H54 (cell line): ENCODE measurements around the gene APH1A.
"Not testable (repeated sequence)": the region's sequence is repeated elsewhere in the genome, so short reads cannot be mapped to it uniquely, and the experiment has no call there.

Experiments
- DNase-seq: peaks from one replicate; pipeline ENCODE4 v3.0.0; 2011; ENCODE audit warnings: low spot score, mixed read lengths; ENCODE audit not compliant: insufficient read length
- FAIRE-seq: peaks from 3 replicates; lab custom pipeline; 2011; peaks lifted over from hg19 to GRCh38; lab: Jason Lieb, UNC
- POLR2A ChIP-seq: IDR thresholded peaks from 2 replicates; pipeline ENCODE4 v1.6.1; 2011; ENCODE audit warnings: low read depth, mild to moderate bottlenecking, low read length

APH1A gene

GRCh38 chr1:150268705-150269403 lies at the start of gene APH1A:
APH1A (minus strand) TSS chr1:150269016; CDS start chr1:150268810, 206 bp downstream.
- DNase-seq, result peak; percentile 93
- TF ChIP-seq POLR2A, result no peak; the same call in 1 of the 2 replicates
- no peak for FAIRE-seq

GRCh38 chr1:150314691-150315090 lies 45.9 kb upstream of the APH1A start:
- not testable (repeated sequence) for DNase-seq, FAIRE-seq

GRCh38 chr1:150311762-150312161 lies 42.9 kb upstream of the APH1A start:
- no peak for FAIRE-seq

GRCh38 chr1:150309758-150310508 lies 41.1 kb upstream of the APH1A start:
- no peak for TF ChIP-seq POLR2A
- no peak for DNase-seq
- no peak for FAIRE-seq

More at GRCh38 chr1:150311762-150312161, 42.9 kb upstream of the APH1A start:
- DNase-seq, result no peak
- TF ChIP-seq POLR2A, result no peak

GRCh38 chr1:150308585-150308984 lies 39.8 kb upstream of the APH1A start:
- not testable (repeated sequence) for DNase-seq, FAIRE-seq

GRCh38 chr1:150302902-150303301 lies 34.1 kb upstream of the APH1A start:
- DNase-seq (no peak), FAIRE-seq (no peak)
- no peak for TF ChIP-seq POLR2A

- DNase-seq (no peak), FAIRE-seq (no peak)
These were observed 33.5 kb upstream of the APH1A start for GRCh38 chr1:150302338-150302737.

GRCh38 chr1:150299716-150300115 lies 30.9 kb upstream of the APH1A start:
- DNase-seq (no peak), FAIRE-seq (no peak)

More at GRCh38 chr1:150302338-150302737, 33.5 kb upstream of the APH1A start:
- no peak for TF ChIP-seq POLR2A

GRCh38 chr1:150295476-150295875 lies 26.7 kb upstream of the APH1A start:
- no peak for DNase-seq
- TF ChIP-seq POLR2A, result no peak
- no peak for FAIRE-seq

More at GRCh38 chr1:150299716-150300115, 30.9 kb upstream of the APH1A start:
- TF ChIP-seq POLR2A, result no peak

- FAIRE-seq, result no peak
These were observed 24.8 kb upstream of the APH1A start, which contains the start of gene MRPS21 for GRCh38 chr1:150293433-150294253. MRPS21 (plus strand) TSS chr1:150293861; CDS start chr1:150294367, 506 bp downstream.

GRCh38 chr1:150288822-150289221 lies 20.0 kb upstream of the APH1A start:
- FAIRE-seq (no peak), DNase-seq (no peak)
- no peak for TF ChIP-seq POLR2A

More at GRCh38 chr1:150293433-150294253, 24.8 kb upstream of the APH1A start, which contains the start of gene MRPS21:
- TF ChIP-seq POLR2A, result peak; percentile 79
- peak; percentile 64 for DNase-seq

GRCh38 chr1:150288382-150288781 lies 19.6 kb upstream of the APH1A start:
- no peak for FAIRE-seq
- TF ChIP-seq POLR2A, result no peak

GRCh38 chr1:150283260-150283659 lies 14.4 kb upstream of the APH1A start:
- no peak for DNase-seq
- no peak for FAIRE-seq
- TF ChIP-seq POLR2A, result no peak

More at GRCh38 chr1:150288382-150288781, 19.6 kb upstream of the APH1A start:
- no peak for DNase-seq
